Activated T-cell treated with anti-CD3 and anti-CD28 coated beads, Interleukin-2, amount 50 U/mL, for 4 hours (primary cell): ENCODE measurements around the gene FLNB. TPM values are rescaled to one million over a fixed set of nuclear protein-coding genes. Genes with fewer than 3 reads are reported as not detected.
"Not testable (repeated sequence)": the region's sequence is repeated elsewhere in the genome, so short reads cannot be mapped to it uniquely, and the experiment has no call there.

Experiments used
- ATAC-seq, 2 donors: fragments of 200-7000 bp; cut with Tn5 transposase; one replicate each; pipeline ENCODE4 v1.10.0; 2021
- DNase-seq: peaks from one replicate; pipeline ENCODE4 v3.0.0-alpha.2; 2020
- H3K27me3 Mint-ChIP-seq: one replicate; pipeline ENCODE4 v1.8.0; 2021; ENCODE audit warnings: low read depth, mixed read lengths
- H3K36me3 Mint-ChIP-seq: one replicate; pipeline ENCODE4 v1.8.0; 2022; ENCODE audit warnings: mixed read lengths; ENCODE audit not compliant: insufficient read depth
- H3K4me1 Mint-ChIP-seq: one replicate; pipeline ENCODE4 v1.8.0; 2021; ENCODE audit warnings: low read depth, mixed read lengths
- H3K4me3 Mint-ChIP-seq: one replicate; pipeline ENCODE4 v1.8.0; 2021; ENCODE audit warnings: mild to moderate bottlenecking, moderate library complexity, mixed read lengths
- H3K9me3 Mint-ChIP-seq: one replicate; pipeline ENCODE4 v1.8.0; 2021; ENCODE audit warnings: mixed read lengths
- total RNA-seq, 3 donors: library from RNA; stranded (reverse); gene quantifications; one replicate each; pipeline ENCODE4 v1.2.1, GENCODE V29; 2021

Gene FLNB
- total RNA-seq, 3 donors from 2014 or later: 16.4 to 23.4 (median 19.4) TPM

- Mint-ChIP-seq H3K4me3 (no peak overlapping the region), H3K9me3 (no peaks in the 10 kb centered on the region), H3K4me1 (peaks cover 2% of the 10 kb centered on the region), H3K27me3 (no peaks in the 10 kb centered on the region), H3K36me3 (no peaks in the 10 kb centered on the region)
- DNase-seq (no peak), ATAC-seq (no peak)
Measured at GRCh38 chr3:58197588-58197987, 189.4 kb downstream of the FLNB start.

- Mint-ChIP-seq H3K27me3 (peaks cover 5% of the 10 kb centered on the region), H3K4me3 (no peak overlapping the region), H3K36me3 (no peaks in the 10 kb centered on the region), H3K4me1 (peaks cover 4% of the 10 kb centered on the region), H3K9me3 (peaks cover 3% of the 10 kb centered on the region)
- ATAC-seq (no peak), DNase-seq (no peak)
Measured at GRCh38 chr3:58198362-58198761, 190.1 kb downstream of the FLNB start.

GRCh38 chr3:58198804-58199203 lies 190.6 kb downstream of the FLNB start:
- H3K27me3 Mint-ChIP-seq: peaks cover 7% of the 10 kb centered on the region

GRCh38 chr3:58200121-58200709 lies 192.0 kb downstream of the FLNB start:
- no peak overlapping the region for H3K4me3 Mint-ChIP-seq
- H3K36me3 Mint-ChIP-seq: no peaks in the 10 kb centered on the region
- DNase-seq: no peak
- H3K27me3 Mint-ChIP-seq: peaks cover 7% of the 10 kb centered on the region
- H3K4me1 Mint-ChIP-seq: peaks cover 4% of the 10 kb centered on the region
- peaks cover 3% of the 10 kb centered on the region for H3K9me3 Mint-ChIP-seq
- no peak for ATAC-seq

More at GRCh38 chr3:58198804-58199203, 190.6 kb downstream of the FLNB start:
- no peak for DNase-seq
- no peaks in the 10 kb centered on the region for H3K36me3 Mint-ChIP-seq
- no peak for ATAC-seq
- H3K4me1 Mint-ChIP-seq: peaks cover 4% of the 10 kb centered on the region
- H3K9me3 Mint-ChIP-seq: peaks cover 3% of the 10 kb centered on the region
- H3K4me3 Mint-ChIP-seq: no peak overlapping the region

GRCh38 chr3:58200846-58201355 lies 192.7 kb downstream of the FLNB start:
- H3K4me3 Mint-ChIP-seq: no peak overlapping the region
- H3K27me3 Mint-ChIP-seq: peaks cover 7% of the 10 kb centered on the region
- H3K36me3 Mint-ChIP-seq: no peaks in the 10 kb centered on the region
- ATAC-seq (no peak), DNase-seq (no peak)
- H3K9me3 Mint-ChIP-seq: peaks cover 3% of the 10 kb centered on the region
- peaks cover 4% of the 10 kb centered on the region for H3K4me1 Mint-ChIP-seq

- not testable (repeated sequence) for DNase-seq, H3K4me3 Mint-ChIP-seq, H3K27me3 Mint-ChIP-seq, H3K9me3 Mint-ChIP-seq, ATAC-seq, H3K4me1 Mint-ChIP-seq, H3K36me3 Mint-ChIP-seq
Measured at GRCh38 chr3:58201451-58201850, 193.2 kb downstream of the FLNB start.

GRCh38 chr3:58202917-58203360 lies 194.7 kb downstream of the FLNB start:
- H3K9me3 Mint-ChIP-seq: peaks cover 3% of the 10 kb centered on the region
- ATAC-seq (no peak), DNase-seq (no peak)
- H3K36me3 Mint-ChIP-seq: no peaks in the 10 kb centered on the region
- peaks cover 7% of the 10 kb centered on the region for H3K4me1 Mint-ChIP-seq
- peaks cover 7% of the 10 kb centered on the region for H3K27me3 Mint-ChIP-seq
- H3K4me3 Mint-ChIP-seq: no peak overlapping the region

- no peaks in the 10 kb centered on the region for H3K36me3 Mint-ChIP-seq
- H3K9me3 Mint-ChIP-seq: peaks cover 3% of the 10 kb centered on the region
- H3K27me3 Mint-ChIP-seq: peaks cover 7% of the 10 kb centered on the region
- peaks cover 7% of the 10 kb centered on the region for H3K4me1 Mint-ChIP-seq
- ATAC-seq (no peak), DNase-seq (no peak)
- H3K4me3 Mint-ChIP-seq: no peak overlapping the region
Measured at GRCh38 chr3:58203541-58203940, 195.3 kb downstream of the FLNB start.

- H3K4me1 Mint-ChIP-seq: peaks cover 7% of the 10 kb centered on the region
- no peaks in the 10 kb centered on the region for H3K36me3 Mint-ChIP-seq
- no peak overlapping the region for H3K4me3 Mint-ChIP-seq
- DNase-seq (no peak), ATAC-seq (no peak)
- peaks cover 13% of the 10 kb centered on the region for H3K27me3 Mint-ChIP-seq
- H3K9me3 Mint-ChIP-seq: peaks cover 3% of the 10 kb centered on the region
Measured at GRCh38 chr3:58204720-58205119, 196.5 kb downstream of the FLNB start.

GRCh38 chr3:58205981-58206380 lies 197.8 kb downstream of the FLNB start:
- no peaks in the 10 kb centered on the region for H3K36me3 Mint-ChIP-seq
- ATAC-seq (no peak), DNase-seq (no peak)
- no peak overlapping the region for H3K4me3 Mint-ChIP-seq
- peaks cover 15% of the 10 kb centered on the region for H3K27me3 Mint-ChIP-seq
- peaks cover 5% of the 10 kb centered on the region for H3K4me1 Mint-ChIP-seq
- peaks cover 3% of the 10 kb centered on the region for H3K9me3 Mint-ChIP-seq

- Mint-ChIP-seq H3K9me3 (peaks cover 3% of the 10 kb centered on the region), H3K36me3 (no peaks in the 10 kb centered on the region), H3K27me3 (peaks cover 15% of the 10 kb centered on the region), H3K4me3 (no peak overlapping the region), H3K4me1 (peaks cover 5% of the 10 kb centered on the region)
- DNase-seq (no peak), ATAC-seq (peak; percentile 79 to 82)
Measured at GRCh38 chr3:58206406-58207011, 198.3 kb downstream of the FLNB start.

GRCh38 chr3:58207954-58208353 lies 199.7 kb downstream of the FLNB start:
- Mint-ChIP-seq H3K9me3 (peaks cover 3% of the 10 kb centered on the region), H3K27me3 (peaks cover 14% of the 10 kb centered on the region), H3K4me3 (no peak overlapping the region), H3K36me3 (no peaks in the 10 kb centered on the region), H3K4me1 (peaks cover 5% of the 10 kb centered on the region)
- no peak for DNase-seq
- ATAC-seq: no peak

- no peak for ATAC-seq
- no peak for DNase-seq
- Mint-ChIP-seq H3K4me3 (no peak overlapping the region), H3K27me3 (peaks cover 8% of the 10 kb centered on the region), H3K4me1 (peaks cover 11% of the 10 kb centered on the region), H3K9me3 (no peaks in the 10 kb centered on the region), H3K36me3 (no peaks in the 10 kb centered on the region)
Measured at GRCh38 chr3:58209933-58210332, 201.7 kb downstream of the FLNB start.

GRCh38 chr3:58210761-58211460 lies 202.7 kb downstream of the FLNB start, which contains the start of gene DNASE1L3:
DNASE1L3 (minus strand) TSS chr3:58210972; CDS start chr3:58210906, 66 bp downstream.
- Mint-ChIP-seq H3K36me3 (no peaks in the 10 kb centered on the region), H3K27me3 (peaks cover 8% of the 10 kb centered on the region), H3K4me1 (peaks cover 15% of the 10 kb centered on the region), H3K9me3 (no peaks in the 10 kb centered on the region), H3K4me3 (no peak within 1 kb of the TSS)
- ATAC-seq (no peak), DNase-seq (no peak)
